ENCODE data around the gene ANKRD17. TPM values are rescaled to one million over a fixed set of nuclear protein-coding genes. Genes with fewer than 3 reads are reported as not detected.

The ANKRD17 gene
- total and polyA plus RNA-seq, 2 of the 4 experiments (the other 2 are of a cell fraction) = 28.5 to 75.3 TPM

DNA sequence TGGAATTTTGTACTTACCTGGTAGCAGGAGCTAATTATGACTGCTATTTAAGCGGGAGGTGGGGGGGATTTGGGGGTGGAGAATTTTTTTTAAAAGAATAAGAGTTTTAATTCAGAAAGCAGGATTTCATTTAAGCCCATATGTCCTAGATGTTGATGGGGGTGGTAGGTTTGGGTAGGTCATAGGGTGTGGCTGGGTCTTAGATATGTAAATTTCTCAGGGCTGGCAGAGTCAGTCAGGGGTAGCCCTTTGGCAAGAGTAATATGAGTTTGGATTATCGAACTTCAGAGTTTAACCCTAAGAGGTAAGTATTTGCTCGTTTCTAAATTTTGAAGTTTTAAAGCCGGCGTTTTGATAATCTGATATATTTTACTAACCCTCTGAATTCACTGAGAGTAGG, 153.9 kb downstream of the ANKRD17 start:
- Histone ChIP-seq H3K4me1 (ENCODE audit: control insufficient read depth, insufficient read depth, low read length) (no peaks in the 10 kb centered on the region), H3K18ac (ENCODE audit: low read depth, low read length) (no peak overlapping the region), H3K27me3 (ENCODE audit: control insufficient read depth, insufficient read depth, low read length) (no peaks in the 10 kb centered on the region), H4K91ac (ENCODE audit: insufficient read depth, low read depth, low read length) (no peak overlapping the region), H2BK120ac (ENCODE audit: low read depth, low read length) (no peak overlapping the region), H3K79me1 (ENCODE audit: low read depth in 1 of 2, low read length in 2 of 2) (peaks cover 6 to 14% of the 10 kb centered on the region in 2 experiments; a peak in 3 of 4 replicates), H3K4ac (ENCODE audit: low read depth, low read length) (no peak overlapping the region), H3K14ac (replicated peaks; ENCODE audit: low read depth, low read length) (no peak overlapping the region), H3K9ac (ENCODE audit: low read depth, low read length) (no peak overlapping the region), H4K5ac (ENCODE audit: low read depth, low read length) (no peak overlapping the region), H3K23ac (ENCODE audit: low read depth, low read length) (no peak overlapping the region), H3K36me3 (ENCODE audit: control insufficient read depth, insufficient read depth, low read length) (peaks cover 36% of the 10 kb centered on the region), H4K8ac (ENCODE audit: low read depth in 2 of 2, low read length in 2 of 2) (no peak overlapping the region), H2BK15ac (ENCODE audit: low read depth, low read length) (no peak overlapping the region), H2AK9ac (replicated peaks; ENCODE audit: low read depth, low read length, poor library complexity) (no peak overlapping the region), H3K56ac (ENCODE audit: extremely low read depth, insufficient read depth, low read length) (no peak overlapping the region), H4K20me1 (ENCODE audit: insufficient read depth, low read length) (no peaks in the 10 kb centered on the region; the same call in 1 of the 2 replicates), H2AFZ (replicated peaks; ENCODE audit: low read length, poor library complexity) (no peak overlapping the region), H3K9me3 (ENCODE audit: control insufficient read depth, insufficient read depth, low read length) (no peaks in the 10 kb centered on the region), H2BK20ac (ENCODE audit: low read depth, low read length) (no peak overlapping the region), H2AK5ac (ENCODE audit: low read depth, low read length) (no peak overlapping the region), H3K9me1 (ENCODE audit: insufficient read depth, low read length) (no peaks in the 10 kb centered on the region), H3K27ac (ENCODE audit: insufficient read depth, low read length) (no peak overlapping the region), H3K4me2 (ENCODE audit: low read depth, low read length) (no peak overlapping the region), H2BK5ac (ENCODE audit: low read depth, low read length, poor library complexity, severe bottlenecking) (no peak overlapping the region), H3K4me3 (ENCODE audit: insufficient read depth, low read depth, low read length) (no peak overlapping the region)
- DNase-seq (no peak), ATAC-seq (ENCODE audit: low read depth) (no peak)
- intact Hi-C loops (cut with micrococcal nuclease) (no loop called here), dilution Hi-C loops (cut with HindIII; ENCODE audit: low sequenced_read_pairs, unreplicated experiment) (no loop called here), in situ Hi-C loops (cut with MboI; ENCODE audit: low sequenced_read_pairs) (no loop called here)
- ChIA-PET CTCF (no interaction called here), POLR2A (ENCODE audit: unreplicated experiment) (no interaction called here)
- no peak for TF ChIP-seq MAFK (IDR thresholded peaks at IDR 0.05; ENCODE audit: low read depth, low read length)
- no peak for TF ChIP-seq MAZ (IDR thresholded peaks at IDR 0.05; ENCODE audit: borderline replicate concordance, low read depth, low read length)
- no peak for TF ChIP-seq NFE2L2 (IDR thresholded peaks at IDR 0.05; ENCODE audit: low read depth, low read length)
- no CpG with 5 or more reads among the region's 5 CpGs for WGBS, 2 experiments (ENCODE audit: extremely low coverage in 2 of 2, insufficient read length in 1 of 2)
- BruUV-seq (replicated peaks) = no TSS peak

Data from IMR-90 (cell line).